ENCODE results near the gene DACT3.
A peak's percentile ranks its signal among the peaks of the same experiment; 100 is the strongest.

Gene DACT3

GRCh38 chr19:46665072-46665471, 4.1 kb upstream of the DACT3 start:
- DNase-seq: no peak

- DNase-seq: peak; percentile 71
These were observed 982 bp upstream of the DACT3 start for GRCh38 chr19:46661735-46662592.

- DNase-seq: no peak
These were observed 397 bp downstream of the DACT3 start for GRCh38 chr19:46660551-46661019.

GRCh38 chr19:46660008-46660517, 919 bp downstream of the DACT3 start:
- no peak for DNase-seq

- no peak for DNase-seq
These were observed 1.6 kb downstream of the DACT3 start for GRCh38 chr19:46659151-46660007.

GRCh38 chr19:46656541-46656940, 4.4 kb downstream of the DACT3 start:
- DNase-seq: no peak

- no peak for DNase-seq
These were observed 6.3 kb downstream of the DACT3 start for GRCh38 chr19:46654621-46655152.

- DNase-seq: no peak
These were observed 10.5 kb downstream of the DACT3 start for GRCh38 chr19:46650445-46650844.

- no peak for DNase-seq
These were observed 11.7 kb downstream of the DACT3 start for GRCh38 chr19:46648961-46649960.

- DNase-seq: no peak
These were observed 12.7 kb downstream of the DACT3 start for GRCh38 chr19:46648060-46648960.

- DNase-seq: no peak
These were observed 14.6 kb downstream of the DACT3 start for GRCh38 chr19:46646402-46646801.

GRCh38 chr19:46644720-46645119, 16.3 kb downstream of the DACT3 start:
- DNase-seq: no peak

- no peak for DNase-seq
These were observed 20.3 kb downstream of the DACT3 start for GRCh38 chr19:46640656-46641055.

- DNase-seq: no peak
These were observed 21.4 kb downstream of the DACT3 start for GRCh38 chr19:46639358-46640182.

- DNase-seq: no peak
These were observed 23.8 kb downstream of the DACT3 start for GRCh38 chr19:46637224-46637623.

- DNase-seq: no peak
These were observed 24.8 kb downstream of the DACT3 start, which contains the start of gene GNG8 for GRCh38 chr19:46635920-46636761. TSS of gene GNG8 (minus strand) at chr19:46636202. CDS start at chr19:46634682, 1,520 bp downstream.

GRCh38 chr19:46634656-46635218, 26.2 kb downstream of the DACT3 start:
- DNase-seq: no peak

- DNase-seq: peak; percentile 69
These were observed 26.8 kb downstream of the DACT3 start for GRCh38 chr19:46634045-46634655.

Measured in DMS79 (cell line).